K562 (cell line): ENCODE data around the gene ABCB6. TPM values are rescaled to one million over a fixed set of nuclear protein-coding genes. Genes with fewer than 3 reads are reported as not detected.

Experiments used
- DACH1 ChIP-seq: fragments of 450-650 bp; IDR thresholded peaks from 2 replicates; pipeline ENCODE4 v1.6.1; 2018; ENCODE audit not compliant: partially characterized antibody
- E2F3 ChIP-seq: fragments of 250-450 bp; sonication (Bioruptor Pico); IDR thresholded peaks from 2 replicates; pipeline ENCODE4 v1.4.0; 2020; ENCODE audit warnings: mild to moderate bottlenecking
- ERF ChIP-seq: fragments of 450-650 bp; formaldehyde crosslinking; IDR thresholded peaks from 2 replicates; pipeline ENCODE4 v1.4.0; 2020; ENCODE audit warnings: mild to moderate bottlenecking, mixed read lengths
- HNRNPH1 ChIP-seq: fragments of 200-400 bp; formaldehyde crosslinking; optimal IDR thresholded peaks from 2 replicates; pipeline ENCODE3; 2017; ENCODE audit warnings: low read depth, mild to moderate bottlenecking, low read length, moderate library complexity
- HNRNPL ChIP-seq: fragments of 200-400 bp; formaldehyde crosslinking; IDR thresholded peaks from 2 replicates; pipeline ENCODE4 v1.6.1; 2017; ENCODE audit warnings: low read depth, mild to moderate bottlenecking, low read length
- MLLT1 ChIP-seq, 2 experiments: fragments of 450-650 bp; IDR thresholded peaks; 2 replicates each; pipeline ENCODE4 v1.6.1; 2016
- POLR2AphosphoS5 ChIP-seq: IDR thresholded peaks from 2 replicates; pipeline ENCODE4 v1.6.1; 2011; ENCODE audit warnings: mild to moderate bottlenecking, low read depth, low read length, moderate library complexity; ENCODE audit not compliant: control insufficient read depth, insufficient read depth
- RFX1 ChIP-seq: fragments of 450-650 bp; IDR thresholded peaks from 2 replicates; pipeline ENCODE4 v1.6.1; 2016; ENCODE audit warnings: mild to moderate bottlenecking, moderate library complexity
- SNRNP70 ChIP-seq: fragments of 200-400 bp; formaldehyde crosslinking; optimal IDR thresholded peaks from 2 replicates; pipeline ENCODE3; 2017; ENCODE audit warnings: low read depth, low read length
- STAG1 ChIP-seq: sonication (generic); formaldehyde crosslinking; IDR thresholded peaks from 2 replicates; pipeline ENCODE4 v1.5.0; 2020; ENCODE audit warnings: missing genetic modification reagents, borderline replicate concordance
- TSHZ1 ChIP-seq: fragments of 250-450 bp; sonication (Bioruptor Pico); IDR thresholded peaks from 2 replicates; pipeline ENCODE4 v1.4.0; 2020; ENCODE audit warnings: mild to moderate bottlenecking, moderate library complexity
- ZNF143 ChIP-seq: sonication (generic); formaldehyde crosslinking; IDR thresholded peaks from 2 replicates; pipeline ENCODE4 v1.9.0; 2022; ENCODE audit warnings: mild to moderate bottlenecking, missing genetic modification reagents
- ZNF668 ChIP-seq: fragments of 250-450 bp; sonication (Bioruptor Pico); IDR thresholded peaks from 2 replicates; pipeline ENCODE4 v1.8.0; 2022; ENCODE audit warnings: mild to moderate bottlenecking, inconsistent platforms
- polyA plus RNA-seq, 8 experiments: library from polyadenylated mRNA; depleted of rRNA in 4 of 8; stranded (reverse) in 5 of 8; unstranded in 3 of 8; fragments of >200 nt; fragmentation: Nextera tagmentation in 2 of 8; fragmentation: Illumina TruSeq in 1 of 8; extraction: Ambion mirVana in 2 of 8; extraction: Trizol in 1 of 8; gene quantifications; 2 replicates each; pipeline versions ENCODE4 v1.2.1 to v1.2.3, GENCODE V29; 2011 to 2014; ENCODE audit warnings: inconsistent platforms in 1 of 8, missing spikeins in 1 of 8
- total RNA-seq, 7 experiments: library from RNA; depleted of rRNA in 6 of 7; stranded (reverse); fragments of >200 nt in 6 of 7; fragmentation: Illumina TruSeq in 2 of 7; extraction: Trizol in 2 of 7; gene quantifications; 2 replicates each; pipeline versions ENCODE4 v1.2.1 to v1.2.3, GENCODE V29; 2011 to 2021; ENCODE audit warnings: low replicate concordance in 1 of 7
- TF ChIP-seq, protein P1 (sequence below), 2 experiments: fragments of 200-800 bp in 1 of 2; sonication (Bioruptor generic) in 1 of 2; sonication (generic) in 1 of 2; formaldehyde crosslinking in 1 of 2; IDR thresholded peaks in 1 of 2; conservative IDR thresholded peaks in 1 of 2; 2 replicates each; pipeline versions ENCODE4 v1.5.0 to v1.6.1; 2016 to 2020; ENCODE audit warnings: missing compliant biosample characterization in 1 of 2, missing genetic modification characterization in 1 of 2, missing genetic modification reagents in 1 of 2
- TF ChIP-seq, protein P2 (sequence below): sonication (generic); formaldehyde crosslinking; IDR thresholded peaks from 2 replicates; pipeline ENCODE4 v1.8.1; 2023; ENCODE audit warnings: mild to moderate bottlenecking, missing genetic modification reagents

The ABCB6 gene
- total and polyA plus RNA-seq, 9 of the 15 experiments (the other 6 are each of a cell fraction or from before 2014, with no cell fraction given) = 3.7 to 29.8 (median 16.8) TPM

DNA sequence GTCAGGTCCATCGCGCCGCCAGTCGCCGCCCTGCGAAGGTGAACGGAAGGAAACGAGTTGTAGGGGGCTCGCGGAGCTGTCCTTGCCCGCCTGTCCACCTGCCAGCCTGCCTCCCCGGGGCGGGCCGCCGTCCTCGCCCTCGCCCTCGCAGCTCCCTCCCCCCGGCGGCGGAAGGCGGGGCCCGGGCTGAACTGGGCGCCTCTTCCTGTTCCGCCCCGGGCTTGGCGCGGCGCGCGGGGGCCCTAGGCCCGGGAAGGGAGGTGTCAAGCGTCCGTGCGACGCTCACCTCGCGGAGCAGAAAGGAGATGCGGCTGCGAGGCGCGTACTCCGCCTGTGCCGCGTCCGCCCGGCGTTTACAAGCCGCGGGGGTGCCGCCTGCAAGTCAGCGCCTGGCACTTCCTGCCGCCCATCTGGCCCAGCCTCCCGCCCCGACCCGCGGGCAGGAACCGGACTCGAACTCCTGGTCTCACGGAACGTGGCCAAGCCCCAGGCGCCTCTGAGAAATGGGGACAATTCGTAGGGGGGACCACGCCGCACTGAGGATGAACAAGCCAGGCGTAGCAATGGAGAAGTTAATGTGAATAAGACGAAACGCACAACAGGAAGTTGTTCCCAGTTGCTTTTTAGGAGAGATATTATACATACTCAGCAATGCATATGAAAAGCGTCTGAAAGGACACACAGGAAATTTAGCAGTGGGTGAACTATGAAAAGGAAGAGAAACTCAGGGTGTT is 41.8 kb downstream of the ABCB6 start, which contains the start of gene CNPPD1 (continued):
- TF ChIP-seq POLR2AphosphoS5 (peak; percentile 58), DACH1 (no peak), E2F3 (CRISPR knock-in tag) (peak; percentile 80), ZNF143 (CRISPR knock-in tag) (no peak), HNRNPL (peak; percentile 96), RFX1 (no peak), HNRNPH1 (no peak), MLLT1 (IDR thresholded peaks at IDR 0.05) (no peak), ZNF668 (CRISPR knock-in tag) (no peak), TSHZ1 (no peak), ERF (CRISPR knock-in tag) (no peak; the same call in 1 of the 2 replicates), STAG1 (CRISPR knock-in tag) (peak; percentile 23; the same call in 1 of the 2 replicates), SNRNP70 (no peak)
- TF ChIP-seq, protein P1, sequence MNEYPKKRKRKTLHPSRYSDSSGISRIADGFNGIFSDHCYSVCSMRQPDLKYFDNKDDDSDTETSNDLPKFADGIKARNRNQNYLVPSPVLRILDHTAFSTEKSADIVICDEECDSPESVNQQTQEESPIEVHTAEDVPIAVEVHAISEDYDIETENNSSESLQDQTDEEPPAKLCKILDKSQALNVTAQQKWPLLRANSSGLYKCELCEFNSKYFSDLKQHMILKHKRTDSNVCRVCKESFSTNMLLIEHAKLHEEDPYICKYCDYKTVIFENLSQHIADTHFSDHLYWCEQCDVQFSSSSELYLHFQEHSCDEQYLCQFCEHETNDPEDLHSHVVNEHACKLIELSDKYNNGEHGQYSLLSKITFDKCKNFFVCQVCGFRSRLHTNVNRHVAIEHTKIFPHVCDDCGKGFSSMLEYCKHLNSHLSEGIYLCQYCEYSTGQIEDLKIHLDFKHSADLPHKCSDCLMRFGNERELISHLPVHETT (CRISPR knock-in tag; conservative IDR thresholded peaks at IDR 0.05 in 1 of 2, IDR thresholded peaks at IDR 0.05 in 1 of 2) = peak in 1 of 2 experiments; percentile 86; a peak in 2 of 4 replicates
- TF ChIP-seq, protein P2, sequence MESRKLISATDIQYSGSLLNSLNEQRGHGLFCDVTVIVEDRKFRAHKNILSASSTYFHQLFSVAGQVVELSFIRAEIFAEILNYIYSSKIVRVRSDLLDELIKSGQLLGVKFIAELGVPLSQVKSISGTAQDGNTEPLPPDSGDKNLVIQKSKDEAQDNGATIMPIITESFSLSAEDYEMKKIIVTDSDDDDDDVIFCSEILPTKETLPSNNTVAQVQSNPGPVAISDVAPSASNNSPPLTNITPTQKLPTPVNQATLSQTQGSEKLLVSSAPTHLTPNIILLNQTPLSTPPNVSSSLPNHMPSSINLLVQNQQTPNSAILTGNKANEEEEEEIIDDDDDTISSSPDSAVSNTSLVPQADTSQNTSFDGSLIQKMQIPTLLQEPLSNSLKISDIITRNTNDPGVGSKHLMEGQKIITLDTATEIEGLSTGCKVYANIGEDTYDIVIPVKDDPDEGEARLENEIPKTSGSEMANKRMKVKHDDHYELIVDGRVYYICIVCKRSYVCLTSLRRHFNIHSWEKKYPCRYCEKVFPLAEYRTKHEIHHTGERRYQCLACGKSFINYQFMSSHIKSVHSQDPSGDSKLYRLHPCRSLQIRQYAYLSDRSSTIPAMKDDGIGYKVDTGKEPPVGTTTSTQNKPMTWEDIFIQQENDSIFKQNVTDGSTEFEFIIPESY (CRISPR knock-in tag) = no peak
